Measurements from ENCODE around the gene PXDN.

Gene PXDN

DNA sequence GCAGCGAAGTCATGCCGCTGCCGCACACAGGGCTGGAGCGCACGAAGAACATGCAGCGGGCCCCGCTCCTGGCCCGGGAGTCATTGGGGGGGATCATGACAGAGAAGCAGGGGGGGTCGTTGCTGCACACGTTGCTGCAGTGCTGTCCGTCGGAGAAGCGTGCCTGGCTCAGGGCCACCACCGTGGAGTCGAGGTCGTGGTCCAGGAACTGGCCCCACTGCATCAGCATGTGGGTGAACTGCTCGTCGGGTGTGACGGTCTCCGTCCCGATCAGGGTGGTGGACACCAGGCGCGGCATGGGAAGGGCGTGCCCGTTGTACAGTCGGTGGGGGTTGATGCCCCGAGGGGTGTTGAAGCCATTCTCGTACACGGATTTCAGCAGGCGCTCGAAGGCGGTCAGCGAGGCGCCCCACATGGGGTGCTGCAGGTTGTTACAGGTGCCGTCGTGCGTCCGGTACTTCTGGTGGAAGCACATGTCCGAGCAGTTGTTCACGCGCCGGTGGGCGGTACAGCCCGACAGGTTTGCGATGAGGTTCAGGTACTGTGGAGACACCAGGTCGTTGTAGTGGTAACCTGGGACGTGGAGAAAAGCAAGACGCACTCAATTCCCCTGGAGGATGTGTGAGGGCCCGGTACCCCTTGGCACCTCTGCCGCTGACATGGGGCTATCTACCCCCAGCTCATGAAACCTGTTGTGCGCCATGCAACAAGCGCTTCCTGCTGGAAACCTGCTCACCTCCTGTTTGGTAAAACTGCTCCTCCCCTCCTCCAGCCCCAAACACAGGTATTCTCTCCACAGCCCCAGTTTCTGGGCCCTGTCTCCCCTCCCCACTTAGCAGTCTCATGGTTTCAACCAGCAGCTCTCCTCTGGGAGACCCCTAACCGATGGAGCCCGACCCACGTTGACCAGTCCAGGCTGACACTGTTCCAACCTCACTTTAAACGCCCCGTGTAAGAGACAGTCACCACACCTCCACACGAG lies 94.9 kb downstream of the PXDN start:
- no peak overlapping the region for H3K4me3 ChIP-seq (ENCODE audit: low read depth, low read length)
- TF ChIP-seq, protein P1, sequence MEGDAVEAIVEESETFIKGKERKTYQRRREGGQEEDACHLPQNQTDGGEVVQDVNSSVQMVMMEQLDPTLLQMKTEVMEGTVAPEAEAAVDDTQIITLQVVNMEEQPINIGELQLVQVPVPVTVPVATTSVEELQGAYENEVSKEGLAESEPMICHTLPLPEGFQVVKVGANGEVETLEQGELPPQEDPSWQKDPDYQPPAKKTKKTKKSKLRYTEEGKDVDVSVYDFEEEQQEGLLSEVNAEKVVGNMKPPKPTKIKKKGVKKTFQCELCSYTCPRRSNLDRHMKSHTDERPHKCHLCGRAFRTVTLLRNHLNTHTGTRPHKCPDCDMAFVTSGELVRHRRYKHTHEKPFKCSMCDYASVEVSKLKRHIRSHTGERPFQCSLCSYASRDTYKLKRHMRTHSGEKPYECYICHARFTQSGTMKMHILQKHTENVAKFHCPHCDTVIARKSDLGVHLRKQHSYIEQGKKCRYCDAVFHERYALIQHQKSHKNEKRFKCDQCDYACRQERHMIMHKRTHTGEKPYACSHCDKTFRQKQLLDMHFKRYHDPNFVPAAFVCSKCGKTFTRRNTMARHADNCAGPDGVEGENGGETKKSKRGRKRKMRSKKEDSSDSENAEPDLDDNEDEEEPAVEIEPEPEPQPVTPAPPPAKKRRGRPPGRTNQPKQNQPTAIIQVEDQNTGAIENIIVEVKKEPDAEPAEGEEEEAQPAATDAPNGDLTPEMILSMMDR (IDR thresholded peaks at IDR 0.05; ENCODE audit: low read depth, low read length): no peak
- TF ChIP-seq MYC (IDR thresholded peaks at IDR 0.05; ENCODE audit: low read depth, low read length) (no peak), POLR2A (IDR thresholded peaks at IDR 0.05; ENCODE audit: extremely low read depth, insufficient read length) (no peak)
- TF ChIP-seq, protein P2, sequence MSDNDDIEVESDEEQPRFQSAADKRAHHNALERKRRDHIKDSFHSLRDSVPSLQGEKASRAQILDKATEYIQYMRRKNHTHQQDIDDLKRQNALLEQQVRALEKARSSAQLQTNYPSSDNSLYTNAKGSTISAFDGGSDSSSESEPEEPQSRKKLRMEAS (IDR thresholded peaks at IDR 0.05; ENCODE audit: low read depth, low read length): no peak
- no peak for DNase-seq (ENCODE audit: low read depth)

DNA sequence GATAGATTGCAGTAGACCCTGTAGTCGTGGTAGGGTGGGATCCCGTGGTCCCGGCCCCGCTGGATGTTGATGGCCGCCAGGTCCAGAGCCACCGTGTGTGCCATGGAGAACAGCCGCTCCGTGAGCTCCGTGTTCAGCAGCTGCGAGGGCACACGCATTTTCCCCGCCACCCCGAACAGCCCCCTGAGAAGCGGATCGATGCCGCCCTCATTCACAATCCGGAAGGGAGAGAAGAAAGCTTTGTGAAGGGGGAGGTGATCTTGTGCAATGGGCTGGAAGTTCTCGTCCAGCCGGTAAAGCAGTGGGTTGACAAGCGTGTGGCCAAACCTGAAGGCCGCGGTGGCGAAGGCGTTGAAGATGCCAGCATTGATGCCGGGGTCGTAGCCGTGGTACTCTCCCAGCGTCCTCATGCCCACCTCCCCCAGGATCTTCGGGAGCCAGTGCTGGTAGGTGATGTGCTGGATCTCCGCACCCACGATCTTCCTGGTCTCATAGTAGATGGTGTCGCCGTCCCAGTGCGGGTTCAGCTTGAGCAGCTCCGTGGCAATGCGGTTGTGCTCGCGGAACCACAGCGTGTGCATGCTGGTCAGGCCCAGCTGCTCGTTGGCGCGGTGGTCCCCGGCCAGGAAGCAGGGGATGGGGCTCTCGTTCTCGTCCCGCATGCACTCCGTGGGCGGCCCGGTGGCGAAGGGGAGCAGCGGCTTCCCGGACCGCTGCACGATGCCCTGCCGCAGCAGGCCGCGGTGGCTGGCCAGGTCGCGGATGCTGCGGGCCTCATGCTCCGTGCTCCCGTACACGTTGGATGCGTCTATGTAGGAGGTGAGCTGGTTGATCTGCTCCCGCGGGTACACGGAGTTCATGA lies 95.8 kb downstream of the PXDN start:
- no peak overlapping the region for H3K4me3 ChIP-seq (ENCODE audit: low read depth, low read length)
- TF ChIP-seq, protein P1 (IDR thresholded peaks at IDR 0.05; ENCODE audit: low read depth, low read length): no peak
- no peak for TF ChIP-seq MYC (IDR thresholded peaks at IDR 0.05; ENCODE audit: low read depth, low read length)
- no peak for DNase-seq (ENCODE audit: low read depth)

DNA sequence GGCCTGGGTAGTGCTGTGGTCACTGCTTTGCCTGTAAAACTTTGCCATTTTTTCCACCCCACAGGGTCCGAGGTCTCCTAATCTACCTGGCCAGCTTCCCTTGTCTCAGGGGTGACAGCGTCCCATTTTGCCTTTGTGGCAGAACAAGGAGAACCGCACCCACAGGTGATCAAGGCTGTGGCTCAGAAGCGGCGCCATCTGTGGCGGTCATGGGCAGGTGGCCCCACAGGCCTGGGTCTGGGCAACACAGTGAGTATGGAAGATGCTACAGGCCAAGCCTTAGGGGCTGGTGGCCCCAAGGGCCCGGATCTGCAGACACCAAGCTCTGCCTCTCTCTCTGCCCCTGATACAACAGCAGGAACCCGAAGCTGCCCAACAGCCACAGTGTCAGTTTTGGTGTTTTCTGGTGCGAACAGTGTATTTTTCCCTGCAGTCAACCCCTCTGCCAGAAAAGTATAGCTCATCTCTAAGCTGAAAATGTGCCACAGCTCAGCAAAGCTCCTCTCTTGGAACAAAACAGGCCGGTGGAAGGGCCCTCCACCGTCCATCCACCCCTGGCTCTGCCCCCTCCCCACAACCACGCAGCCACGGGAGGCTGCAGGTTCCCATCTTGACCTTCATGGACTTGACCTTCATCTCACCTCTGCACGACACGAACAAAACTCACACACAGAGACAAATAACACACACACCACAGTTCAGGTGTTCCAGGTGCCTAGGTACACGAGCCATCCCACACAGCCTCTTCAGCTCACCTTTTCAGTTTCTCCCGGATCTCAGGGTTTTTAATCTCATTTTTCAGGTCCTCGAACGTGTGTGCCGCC lies 96.7 kb downstream of the PXDN start:
- no peak overlapping the region for H3K4me3 ChIP-seq (ENCODE audit: low read depth, low read length)
- TF ChIP-seq, protein P2 (IDR thresholded peaks at IDR 0.05; ENCODE audit: low read depth, low read length): no peak
- TF ChIP-seq POLR2A (IDR thresholded peaks at IDR 0.05; ENCODE audit: extremely low read depth, insufficient read length): no peak
- TF ChIP-seq MYC (IDR thresholded peaks at IDR 0.05; ENCODE audit: low read depth, low read length): no peak
- TF ChIP-seq, protein P1 (IDR thresholded peaks at IDR 0.05; ENCODE audit: low read depth, low read length): no peak

DNA sequence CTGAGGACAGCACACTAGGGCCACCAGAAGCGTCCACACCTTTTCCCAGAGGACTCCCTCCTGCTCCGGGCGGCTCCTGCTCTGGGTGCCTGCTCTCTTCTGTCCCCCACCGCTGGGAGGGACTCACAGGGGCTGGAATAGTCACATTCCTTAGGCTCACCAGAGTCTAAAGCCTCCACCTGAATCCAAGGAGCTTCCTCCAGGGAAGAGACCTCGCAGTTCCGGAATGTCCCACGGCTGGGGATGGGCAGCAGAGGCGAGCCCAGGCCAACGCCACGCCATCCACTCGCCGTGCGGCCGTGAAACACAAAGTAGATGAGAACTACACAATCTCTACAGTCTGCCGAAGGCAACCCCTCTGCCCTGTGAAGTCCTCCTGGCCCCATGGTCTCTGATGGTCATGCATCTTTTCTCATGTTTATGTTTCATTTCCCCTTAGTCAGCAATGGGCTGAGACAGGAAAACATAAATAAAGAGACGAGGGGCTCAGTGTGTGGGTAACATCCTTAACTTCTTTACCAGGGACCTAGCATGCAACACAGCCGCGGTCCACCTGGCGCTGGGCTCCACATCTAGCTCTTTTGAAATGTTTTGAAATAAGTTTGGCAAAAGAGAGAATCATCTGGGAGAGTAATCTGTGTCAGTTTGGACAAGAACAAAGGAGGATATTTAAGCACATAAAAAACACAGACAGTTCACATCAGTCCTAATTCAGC lies 98.4 kb downstream of the PXDN start:
- H3K4me3 ChIP-seq (ENCODE audit: low read depth, low read length): no peak overlapping the region
- no peak for TF ChIP-seq MYC (IDR thresholded peaks at IDR 0.05; ENCODE audit: low read depth, low read length)
- DNase-seq (ENCODE audit: low read depth): no peak

More for the DNA sequence above, 96.7 kb downstream of the PXDN start:
- DNase-seq (ENCODE audit: low read depth): no peak

DNA sequence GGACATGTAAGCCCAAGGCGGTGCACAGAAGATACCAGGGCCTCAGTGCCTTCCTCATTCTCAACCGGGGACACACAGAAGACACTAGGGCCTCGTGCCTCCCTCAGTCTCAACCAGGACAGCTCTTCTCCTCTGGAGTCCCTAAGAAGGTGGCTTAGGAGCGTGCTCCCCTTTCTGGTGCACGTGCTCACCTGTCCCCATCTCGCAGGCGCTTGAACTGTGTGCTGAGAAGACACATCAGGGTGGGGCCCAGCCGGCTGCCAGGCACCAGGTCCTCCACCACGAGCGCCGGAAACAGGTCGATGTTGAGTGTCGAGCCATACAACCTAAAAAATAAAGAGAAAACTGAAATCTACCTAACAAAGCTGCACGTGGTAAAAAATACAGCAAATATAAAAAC lies 99.9 kb downstream of the PXDN start:
- no peak for TF ChIP-seq POLR2A (IDR thresholded peaks at IDR 0.05; ENCODE audit: extremely low read depth, insufficient read length)
- DNase-seq (ENCODE audit: low read depth): no peak
- H3K4me3 ChIP-seq (ENCODE audit: low read depth, low read length): no peak overlapping the region

DNA sequence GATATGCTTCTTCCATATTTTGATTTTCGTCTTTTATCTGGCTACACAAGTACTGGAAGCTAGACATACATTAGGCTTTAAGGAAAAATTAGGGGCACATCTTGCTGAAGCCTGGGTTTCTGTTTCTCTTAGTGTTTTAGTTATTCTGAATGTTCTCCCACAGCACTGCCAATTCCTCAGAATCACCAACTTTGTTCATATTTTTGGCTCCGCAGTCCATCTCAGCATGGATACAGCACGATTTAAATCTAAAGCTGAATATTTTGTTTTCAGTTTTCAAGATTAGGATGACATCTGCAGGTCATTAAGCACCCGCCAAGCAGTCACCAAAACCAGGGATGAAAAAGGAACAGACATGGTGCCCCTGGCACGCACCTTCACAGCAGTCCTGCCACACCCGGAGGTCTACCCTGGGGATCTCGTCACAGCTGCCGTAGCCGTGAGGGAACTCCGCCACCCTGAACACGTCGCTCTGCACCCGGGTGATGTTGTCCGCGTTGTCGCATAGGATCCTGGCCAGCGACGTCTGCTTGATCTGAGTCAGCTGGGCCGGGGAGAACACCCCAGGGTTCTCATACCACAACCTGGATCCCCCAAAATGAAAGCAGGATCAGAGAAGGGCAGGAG lies 101.2 kb downstream of the PXDN start:
- H3K4me3 ChIP-seq (ENCODE audit: low read depth, low read length): no peak overlapping the region
- TF ChIP-seq POLR2A (IDR thresholded peaks at IDR 0.05; ENCODE audit: extremely low read depth, insufficient read length): no peak
- TF ChIP-seq, protein P1 (IDR thresholded peaks at IDR 0.05; ENCODE audit: low read depth, low read length): no peak
- TF ChIP-seq, protein P2 (IDR thresholded peaks at IDR 0.05; ENCODE audit: low read depth, low read length): no peak
- TF ChIP-seq MYC (IDR thresholded peaks at IDR 0.05; ENCODE audit: low read depth, low read length): no peak
- DNase-seq (ENCODE audit: low read depth): no peak
